GM21737 (cell line): ENCODE data around the gene VWC2.

ENCODE experiments used
- ATAC-seq: cut with Tn5 transposase; IDR thresholded peaks from one replicate; pipeline ENCODE4 v1.9.1; 2021; ENCODE audit warnings: mild to moderate bottlenecking, moderate library complexity; ENCODE audit not compliant: unreplicated experiment

Gene VWC2

DNA sequence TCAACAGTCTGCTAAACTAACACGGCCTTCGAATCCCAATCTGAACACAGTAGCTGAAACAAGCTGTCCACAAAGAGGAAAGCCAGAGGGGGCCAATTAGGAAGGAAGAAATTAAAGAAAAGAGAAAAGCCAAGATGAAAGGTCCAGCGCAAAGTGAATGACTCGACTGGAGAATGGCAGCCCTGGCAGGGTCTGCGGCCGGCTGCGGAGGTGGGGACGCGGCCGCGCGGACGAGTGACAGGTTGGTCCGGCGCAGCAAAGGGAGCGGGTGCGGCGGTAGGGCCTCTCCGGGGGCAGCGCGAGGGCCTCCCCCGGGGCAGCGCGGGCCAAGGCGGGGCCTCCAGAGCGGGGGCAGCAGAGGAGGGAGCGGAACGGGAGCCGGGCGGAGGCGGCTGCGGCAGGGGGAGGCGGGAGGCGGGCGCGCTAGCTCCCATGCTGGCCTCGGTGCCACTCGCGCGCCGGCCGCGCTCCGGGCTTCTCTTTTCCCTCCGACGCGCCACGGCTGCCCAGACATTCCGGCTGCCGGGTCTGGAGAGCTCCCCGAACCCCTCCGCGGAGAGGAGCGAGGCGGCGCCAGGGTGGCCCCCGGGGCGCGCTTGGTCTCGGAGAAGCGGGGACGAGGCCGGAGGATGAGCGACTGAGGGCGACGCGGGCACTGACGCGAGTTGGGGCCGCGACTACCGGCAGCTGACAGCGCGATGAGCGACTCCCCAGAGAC, at the start of gene VWC2:
Gene VWC2, plus strand, starts transcription at position 421 of the 718 bp plus-strand sequence. CDS start 1,798 bp downstream, outside the sequence.
- no peak for ATAC-seq

DNA sequence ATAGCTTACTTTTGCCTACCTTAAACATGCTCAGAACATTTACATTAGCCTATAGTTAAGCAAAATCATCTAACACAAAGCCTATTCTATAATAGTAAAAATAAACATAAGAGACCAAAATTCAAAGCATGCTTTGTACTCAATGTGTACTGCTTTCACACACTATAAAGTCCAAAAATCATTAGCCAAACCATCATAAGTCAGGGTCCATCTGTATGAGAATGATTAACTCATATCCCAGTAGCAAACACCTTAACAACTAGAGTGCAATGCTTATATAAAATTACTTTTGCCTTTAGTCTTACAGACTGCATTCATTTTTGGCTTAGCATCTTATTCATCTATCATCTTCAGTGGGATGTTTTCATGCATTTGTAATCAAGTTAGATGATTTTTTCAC, 49.4 kb upstream of the VWC2 start:
- ATAC-seq: no peak

DNA sequence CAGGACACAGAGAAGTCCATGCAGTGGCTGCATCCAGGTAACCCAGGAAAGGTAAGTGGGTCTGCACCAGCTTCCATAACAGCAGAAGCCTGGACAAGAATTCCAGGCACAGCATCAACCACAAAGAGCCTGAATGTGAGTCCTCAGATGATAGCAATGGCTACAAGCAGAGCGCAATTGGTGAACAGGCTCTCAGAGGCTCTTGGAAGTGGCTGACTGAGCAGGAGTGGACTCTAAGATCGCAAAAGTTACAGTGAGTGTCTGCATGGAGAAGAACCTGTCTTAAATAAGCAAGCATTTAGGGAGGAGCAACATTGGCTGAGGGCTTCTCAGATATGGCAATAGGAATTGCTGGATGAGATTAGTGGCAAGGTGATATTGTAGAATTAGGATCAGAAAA, 41.6 kb upstream of the VWC2 start:
- no peak for ATAC-seq

DNA sequence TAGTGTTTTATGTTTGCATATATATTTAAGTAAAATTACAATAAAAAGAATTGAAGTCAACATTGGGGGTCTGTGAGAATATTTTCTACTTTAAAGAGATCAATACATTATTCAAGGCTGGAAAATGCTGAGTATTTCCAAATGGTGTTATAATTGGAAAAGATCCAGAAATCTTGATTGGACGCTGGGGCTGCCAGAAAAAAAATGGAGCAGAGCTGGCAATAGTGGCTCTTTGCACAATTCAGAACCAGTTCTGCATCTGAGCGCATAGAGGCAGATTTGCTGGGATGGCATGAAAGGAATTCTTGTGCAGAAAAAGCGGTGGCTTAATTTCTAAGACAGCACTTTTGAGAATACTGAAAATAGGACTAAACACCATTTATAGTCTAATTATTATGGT, 10.8 kb upstream of the VWC2 start:
- ATAC-seq: no peak

DNA sequence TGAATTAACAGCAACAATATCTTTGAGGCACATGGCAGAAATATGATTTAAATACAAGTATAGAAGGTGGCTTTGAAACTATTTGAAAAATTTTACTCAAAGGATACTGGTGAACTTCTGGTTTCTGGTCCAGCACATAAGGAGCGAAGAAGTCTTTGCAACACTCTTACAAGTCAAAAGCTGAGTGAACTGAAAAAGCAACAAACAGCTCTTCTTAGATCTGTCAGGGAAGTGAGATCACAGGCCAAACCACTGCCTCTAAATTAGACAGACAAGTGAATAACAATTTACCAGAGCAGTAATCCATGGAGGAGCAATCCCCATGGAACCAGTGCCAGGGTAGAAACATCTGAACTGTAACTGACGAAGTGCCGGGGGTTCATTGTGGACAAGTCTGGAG, 9.6 kb upstream of the VWC2 start:
- ATAC-seq: no peak

DNA sequence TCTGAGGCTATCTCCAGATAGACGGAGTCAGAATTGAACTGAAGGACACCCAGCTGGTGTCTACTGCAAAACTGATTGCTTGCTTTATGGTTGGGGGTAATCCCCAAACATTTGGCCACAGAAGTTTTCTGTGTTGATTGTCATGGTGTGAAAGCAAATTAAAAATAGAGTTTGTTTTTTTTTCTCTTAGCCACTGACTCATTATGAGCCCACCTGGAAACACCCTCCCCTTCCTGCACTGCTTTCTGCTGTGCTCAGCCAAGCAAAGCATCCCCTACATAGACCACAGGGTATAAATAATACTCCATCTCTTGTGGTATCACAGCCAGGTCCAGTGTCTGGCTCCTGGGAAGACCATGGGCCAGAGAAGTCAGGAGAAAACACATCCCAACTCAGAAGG, 6.5 kb upstream of the VWC2 start:
- ATAC-seq: peak; percentile 87

DNA sequence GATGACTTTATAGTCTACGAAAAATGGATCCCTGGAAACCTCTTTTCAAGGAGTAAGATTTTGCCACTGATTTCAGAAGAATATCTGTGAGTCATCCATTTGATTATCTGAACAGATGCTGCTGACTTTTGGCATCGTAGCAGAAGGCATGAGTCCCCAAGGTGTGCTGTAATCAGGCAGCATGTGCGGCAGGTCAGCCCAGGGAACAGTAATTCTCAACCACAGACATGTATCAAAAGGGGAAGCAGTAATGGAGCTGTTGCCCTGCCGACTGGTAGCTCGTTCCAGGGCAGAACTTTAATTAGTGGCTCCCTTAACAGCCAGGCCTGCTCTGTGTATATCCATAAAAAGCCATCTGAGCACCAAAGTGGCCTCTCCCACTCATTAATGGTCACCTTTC, 5.7 kb upstream of the VWC2 start:
- no peak for ATAC-seq

DNA sequence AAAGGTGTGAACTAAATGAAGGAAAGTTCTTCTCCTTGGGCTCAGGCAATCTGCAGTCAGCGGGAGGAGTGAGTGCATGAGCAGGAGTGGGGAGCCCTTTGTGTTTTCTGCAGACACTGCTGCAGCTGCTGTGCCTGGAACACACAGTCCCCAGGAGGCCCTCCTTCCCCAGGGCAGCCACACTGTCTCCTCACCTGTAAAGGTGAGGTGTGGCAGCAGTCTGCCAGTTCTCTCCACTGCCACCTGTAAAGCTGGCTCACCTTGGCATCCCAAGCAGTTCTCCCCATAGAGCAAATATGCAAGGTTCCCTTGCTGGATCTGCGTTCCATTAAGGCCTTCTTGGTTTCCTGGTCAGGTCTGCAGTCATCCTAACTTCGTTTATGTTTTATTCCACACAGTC, 5.2 kb upstream of the VWC2 start:
- ATAC-seq: no peak

DNA sequence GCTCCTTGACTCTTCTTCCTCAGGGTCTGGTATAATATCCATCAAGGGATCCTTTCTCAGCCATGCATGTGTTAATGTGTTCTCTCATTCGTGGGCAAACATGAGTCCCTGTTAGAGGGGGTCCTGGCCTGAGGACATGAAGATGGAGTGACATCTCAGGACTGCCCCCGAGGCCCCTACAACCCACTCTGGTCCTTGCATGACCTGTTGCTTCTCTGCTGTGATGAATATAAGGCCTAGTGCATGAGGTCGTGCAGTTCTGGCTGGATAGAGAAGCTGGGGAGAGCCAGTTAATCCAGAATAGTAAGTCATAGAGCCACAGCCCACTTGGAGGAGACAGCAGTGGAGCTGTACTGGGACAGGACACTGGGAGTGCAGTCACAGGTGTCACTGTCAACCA, 4.6 kb upstream of the VWC2 start:
- ATAC-seq: no peak

DNA sequence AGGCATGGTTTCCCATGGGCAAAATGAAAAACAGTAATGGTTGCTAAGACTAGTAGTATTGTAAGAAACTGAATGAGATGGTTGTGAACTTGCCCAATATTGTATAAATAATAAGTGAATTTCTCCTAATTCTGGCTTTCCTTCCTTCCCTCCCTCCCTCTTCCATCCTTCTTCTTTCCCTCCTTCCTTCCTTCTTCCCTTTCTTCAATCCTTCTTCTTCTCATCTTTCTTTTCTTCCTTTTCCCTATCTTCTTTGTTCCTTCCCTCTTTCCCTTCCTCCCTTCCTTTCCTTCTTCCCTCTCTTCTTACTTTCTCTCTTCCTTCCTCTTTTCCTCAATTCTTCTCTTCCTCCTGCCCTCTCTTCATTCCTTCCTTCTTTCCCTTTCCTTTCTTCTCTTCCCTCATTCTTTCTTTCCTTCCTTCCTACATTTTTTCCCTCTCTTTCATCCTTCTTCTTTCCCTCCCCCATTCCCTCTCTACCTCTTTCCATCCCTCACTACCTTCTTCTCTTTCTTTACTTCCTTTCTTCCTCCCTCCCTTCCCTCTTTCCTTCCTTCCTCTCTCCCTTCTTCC, 4.1 kb upstream of the VWC2 start:
- no peak for ATAC-seq

DNA sequence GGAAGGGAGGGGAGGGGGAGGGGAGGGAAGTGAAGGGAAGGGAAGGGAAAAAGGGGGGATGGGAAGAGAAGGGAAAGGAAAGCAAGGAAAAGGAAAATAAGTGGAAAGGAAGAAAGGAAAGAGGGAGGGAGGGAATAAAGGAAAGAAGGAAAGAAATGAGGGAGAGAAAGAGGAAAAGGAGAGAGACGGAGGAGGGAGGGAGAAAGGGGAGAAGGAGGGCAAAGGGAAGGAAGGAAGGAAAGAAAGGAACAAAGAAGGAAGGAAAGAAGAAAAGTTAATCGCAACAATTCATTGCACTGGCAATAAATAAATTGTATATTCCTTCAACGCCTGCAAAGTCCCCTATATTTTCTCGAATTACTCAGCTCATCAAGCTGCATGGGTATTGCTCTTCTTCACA, 2.6 kb upstream of the VWC2 start:
- ATAC-seq: no peak

DNA sequence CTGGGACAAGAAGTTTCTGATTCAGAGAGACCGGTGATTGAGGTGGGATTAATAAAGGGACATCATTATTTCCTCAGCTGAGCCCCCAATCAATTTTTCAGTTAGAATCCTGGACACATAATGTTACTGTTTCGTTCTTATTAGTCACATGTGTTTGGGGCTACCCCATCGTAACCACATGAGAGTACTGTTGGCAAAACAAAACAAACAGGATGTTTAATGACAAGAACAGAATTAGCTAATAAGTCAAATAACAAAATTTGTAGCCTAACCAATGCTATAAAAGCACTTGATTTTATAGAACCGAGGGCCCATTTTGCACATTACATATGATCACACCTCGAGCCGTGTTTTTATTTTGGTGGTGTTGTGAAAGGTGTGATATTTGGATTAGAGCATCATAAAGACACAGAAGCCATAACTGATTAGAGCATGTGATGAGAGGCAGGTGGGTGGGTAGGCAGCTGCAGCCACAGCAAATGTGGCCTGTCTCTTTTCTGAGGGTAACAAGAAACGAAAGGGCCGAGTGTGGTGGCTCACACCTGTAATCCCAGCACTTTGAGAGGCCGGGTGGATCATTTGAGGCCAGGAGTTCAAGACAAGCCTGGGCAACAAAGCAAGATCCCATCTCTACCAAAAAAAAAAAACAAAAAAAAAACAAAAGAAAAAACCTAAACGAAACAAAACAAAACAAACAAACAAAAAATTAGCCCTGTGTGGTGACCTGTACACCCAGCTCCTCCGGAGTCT, 1.8 kb upstream of the VWC2 start:
- no peak for ATAC-seq

DNA sequence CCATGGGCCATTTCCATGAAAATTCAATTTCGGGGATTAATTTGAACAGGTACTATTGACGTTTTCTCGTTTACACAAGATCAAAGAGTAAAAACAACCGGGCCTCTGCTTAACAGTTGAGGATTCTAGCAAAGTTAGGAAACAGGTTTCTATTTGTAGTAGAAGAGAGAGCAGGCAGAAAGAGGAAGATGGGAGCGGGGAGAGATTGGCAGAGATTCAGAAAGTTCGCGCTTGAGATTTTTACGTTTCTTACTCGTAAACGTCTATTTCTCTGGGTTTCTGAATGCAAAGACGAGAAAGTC, 571 bp upstream of the VWC2 start:
- no peak for ATAC-seq

DNA sequence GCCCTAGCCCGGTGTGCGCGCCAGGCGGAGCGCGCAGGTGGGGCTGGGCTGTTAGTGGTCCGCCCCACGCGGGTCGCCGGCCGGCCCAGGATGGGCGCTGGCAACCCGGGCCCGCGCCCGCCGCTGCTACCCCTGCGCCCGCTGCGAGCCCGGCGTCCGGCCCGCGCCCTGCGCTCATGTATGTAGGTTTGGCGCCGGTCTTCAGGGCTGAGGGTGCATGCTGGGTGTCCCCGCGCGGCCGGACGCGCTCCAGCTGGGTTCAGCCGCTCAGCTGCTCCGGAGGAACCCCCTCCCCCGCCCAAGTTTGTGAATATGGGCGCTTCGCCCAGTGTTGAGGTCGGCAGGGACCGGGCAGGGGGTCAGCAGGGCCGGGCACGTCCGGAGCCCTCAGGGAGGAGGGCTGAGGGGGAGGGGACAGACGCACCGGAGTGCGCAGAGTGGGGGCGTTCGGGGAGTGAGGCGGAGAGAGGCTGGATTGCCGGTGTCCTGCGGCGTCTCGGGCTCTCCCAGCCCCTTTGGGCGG, 559 bp downstream of the VWC2 start:
- no peak for ATAC-seq

DNA sequence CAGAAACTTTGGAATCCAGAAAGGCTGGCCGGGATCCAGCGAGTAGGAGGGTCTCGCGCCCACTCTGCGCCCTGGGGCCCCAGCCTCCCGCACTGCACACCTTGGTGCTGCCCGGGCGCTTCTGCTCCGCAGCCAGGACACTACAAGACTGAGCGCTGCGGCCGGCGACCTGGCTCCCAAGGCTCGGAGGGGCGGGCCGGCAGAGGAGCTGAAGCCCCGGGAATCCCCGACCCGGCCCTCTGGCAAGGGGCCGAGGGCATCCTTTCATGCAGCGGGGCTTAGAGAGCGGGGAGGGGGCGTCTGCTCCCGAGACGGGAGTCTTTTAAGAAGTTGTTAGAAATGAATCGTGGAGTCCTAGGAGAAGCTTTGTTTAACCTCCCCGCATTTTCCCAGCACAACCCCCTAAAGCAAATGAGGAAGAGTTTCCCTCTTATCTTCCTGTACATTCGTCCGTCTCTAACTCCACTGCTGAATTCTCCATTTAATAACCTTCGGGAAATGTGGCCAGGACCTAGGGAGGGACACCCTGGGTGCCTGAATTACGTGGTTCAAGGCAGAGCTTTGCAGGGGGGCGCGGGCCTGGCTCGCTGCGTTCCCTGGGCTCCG, 1.1 kb downstream of the VWC2 start:
- no peak for ATAC-seq

DNA sequence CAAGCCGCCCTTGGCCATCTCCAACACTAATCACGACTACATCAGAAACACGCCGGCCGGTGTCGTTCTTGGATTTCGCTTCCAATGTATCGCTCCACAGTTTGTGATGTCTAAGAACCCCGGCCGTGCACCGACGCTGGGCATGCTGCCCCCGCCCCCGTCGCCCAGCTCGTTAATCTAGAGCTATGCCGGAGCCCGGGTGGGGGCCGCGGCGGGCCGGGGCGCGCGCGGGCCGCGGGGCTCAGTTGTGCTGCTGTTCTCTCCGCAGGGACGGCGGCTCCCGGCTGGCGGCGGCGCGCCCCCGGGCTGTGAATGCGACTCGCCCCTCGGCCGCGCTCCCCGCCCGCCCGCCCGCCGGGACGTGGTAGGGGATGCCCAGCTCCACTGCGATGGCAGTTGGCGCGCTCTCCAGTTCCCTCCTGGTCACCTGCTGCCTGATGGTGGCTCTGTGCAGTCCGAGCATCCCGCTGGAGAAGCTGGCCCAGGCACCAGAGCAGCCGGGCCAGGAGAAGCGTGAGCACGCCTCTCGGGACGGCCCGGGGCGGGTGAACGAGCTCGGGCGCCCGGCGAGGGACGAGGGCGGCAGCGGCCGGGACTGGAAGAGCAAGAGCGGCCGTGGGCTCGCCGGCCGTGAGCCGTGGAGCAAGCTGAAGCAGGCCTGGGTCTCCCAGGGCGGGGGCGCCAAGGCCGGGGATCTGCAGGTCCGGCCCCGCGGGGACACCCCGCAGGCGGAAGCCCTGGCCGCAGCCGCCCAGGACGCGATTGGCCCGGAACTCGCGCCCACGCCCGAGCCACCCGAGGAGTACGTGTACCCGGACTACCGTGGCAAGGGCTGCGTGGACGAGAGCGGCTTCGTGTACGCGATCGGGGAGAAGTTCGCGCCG, 1.9 kb downstream of the VWC2 start:
- ATAC-seq: no peak

DNA sequence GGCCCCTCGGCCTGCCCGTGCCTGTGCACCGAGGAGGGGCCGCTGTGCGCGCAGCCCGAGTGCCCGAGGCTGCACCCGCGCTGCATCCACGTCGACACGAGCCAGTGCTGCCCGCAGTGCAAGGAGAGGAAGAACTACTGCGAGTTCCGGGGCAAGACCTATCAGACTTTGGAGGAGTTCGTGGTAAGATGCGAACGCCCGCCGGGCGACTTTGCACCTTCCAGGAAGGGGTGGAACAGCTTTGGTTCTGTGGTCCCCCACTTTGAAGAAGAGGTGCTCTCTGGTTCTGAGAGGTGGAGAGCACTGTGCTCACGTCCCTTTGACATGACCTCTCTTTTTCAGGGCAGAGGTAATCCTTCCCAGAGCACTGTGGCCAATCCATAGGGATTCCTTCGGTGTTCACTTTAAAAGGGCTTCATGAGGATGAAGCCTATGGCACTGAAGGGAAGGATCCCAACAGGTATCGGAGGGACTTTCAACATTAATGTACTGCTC, 2.6 kb downstream of the VWC2 start:
- no peak for ATAC-seq

DNA sequence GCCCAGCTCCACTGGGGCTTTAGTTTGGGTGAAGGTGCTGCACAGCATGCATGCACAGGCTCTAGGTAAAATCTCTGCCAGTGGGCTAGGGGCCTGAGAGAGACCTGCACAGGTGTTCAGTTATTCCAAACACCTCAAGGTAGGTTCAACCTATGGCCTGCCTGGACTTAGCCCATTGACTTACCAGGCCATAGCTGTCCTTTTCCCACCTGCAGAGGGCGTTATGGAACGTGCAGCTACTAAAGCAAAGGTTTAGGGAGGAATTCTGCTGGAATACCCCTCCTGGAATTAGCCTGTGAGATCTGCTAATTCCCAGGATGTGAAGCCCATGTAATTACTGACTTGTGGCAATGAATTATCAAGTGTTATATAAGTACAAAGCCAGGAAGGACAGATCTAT, 3.6 kb downstream of the VWC2 start:
- no peak for ATAC-seq

DNA sequence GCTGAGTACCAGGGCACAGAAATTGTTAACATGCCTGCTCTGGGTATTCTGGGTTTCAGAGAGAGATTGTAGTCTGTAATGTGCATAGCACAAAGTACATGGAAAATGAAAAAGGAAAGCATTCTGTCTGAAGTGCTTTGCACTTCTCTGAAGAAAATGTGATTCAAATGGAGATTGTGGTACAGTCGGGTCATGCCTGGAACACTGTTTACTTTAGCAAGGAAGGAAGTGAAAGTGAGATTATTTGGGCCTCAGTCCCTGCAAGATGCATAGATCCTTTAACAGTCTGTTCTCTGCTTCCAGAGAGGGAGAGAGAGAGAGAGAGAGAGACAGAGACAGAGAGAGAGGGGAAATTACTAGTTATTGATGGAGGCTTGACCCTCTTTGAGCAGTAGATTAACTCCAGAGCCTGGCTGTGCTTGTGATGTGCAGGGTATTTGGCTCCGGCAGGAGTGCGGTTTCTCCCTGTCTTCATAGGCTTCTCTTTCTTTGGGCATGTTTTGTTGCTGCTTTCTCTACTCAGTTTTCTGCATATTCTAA, 5.4 kb downstream of the VWC2 start:
- ATAC-seq: peak; percentile 52

DNA sequence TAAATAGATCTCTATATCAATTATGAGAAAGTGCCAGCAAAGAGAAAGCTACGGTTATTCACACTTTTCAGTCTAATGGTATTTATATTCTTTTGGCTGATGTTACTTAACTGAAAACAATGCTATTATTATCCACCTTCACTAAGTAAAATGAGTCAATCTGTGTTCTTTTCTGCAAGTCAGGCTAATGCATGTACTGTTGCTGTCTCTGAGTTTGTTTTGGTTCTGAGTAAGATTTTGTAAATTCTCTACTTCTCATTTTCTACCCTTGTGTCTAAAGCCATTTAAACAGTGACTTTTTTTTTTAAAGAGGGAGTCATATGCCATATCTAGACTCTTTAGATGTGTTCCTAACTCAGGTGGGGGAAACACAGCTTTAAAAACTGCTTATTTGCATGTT, 7.5 kb downstream of the VWC2 start:
- ATAC-seq: no peak
